K562 (cell line): Measurements from ENCODE around the gene CITED1. TPM values are rescaled to one million over a fixed set of nuclear protein-coding genes. Genes with fewer than 3 reads are reported as not detected.

ENCODE experiments used
- CBX1 ChIP-seq: sonication (generic); IDR thresholded peaks from 2 replicates; pipeline ENCODE4 v1.6.1; 2016; ENCODE audit warnings: antibody characterized with exemption, low read depth, mild to moderate bottlenecking
- ETS2 ChIP-seq: IDR thresholded peaks from 2 replicates; pipeline ENCODE4 v1.6.1; 2016; ENCODE audit warnings: borderline replicate concordance, missing genetic modification characterization, mild to moderate bottlenecking, moderate library complexity, missing compliant biosample characterization; ENCODE audit not compliant: poor library complexity, severe bottlenecking
- HBP1 ChIP-seq: fragments of 450-650 bp; formaldehyde crosslinking; IDR thresholded peaks from 2 replicates; pipeline ENCODE4 v1.4.0; 2022; ENCODE audit warnings: missing genetic modification characterization
- HMG20B ChIP-seq: fragments of 250-450 bp; sonication (Bioruptor Pico); IDR thresholded peaks from 2 replicates; pipeline ENCODE4 v1.5.0; 2021; ENCODE audit warnings: mild to moderate bottlenecking
- LARP7 ChIP-seq: fragments of 450-650 bp; IDR thresholded peaks from 2 replicates; pipeline ENCODE4 v1.6.1; 2016
- MYBL2 ChIP-seq, 2 experiments: fragments of 450-650 bp in 1 of 2; sonication (generic) in 1 of 2; formaldehyde crosslinking in 1 of 2; IDR thresholded peaks; 2 replicates each; pipeline versions ENCODE4 v1.6.1 to v1.8.1; 2017 to 2022; ENCODE audit warnings: borderline replicate concordance in 1 of 2, inconsistent platforms in 1 of 2, low read depth in 1 of 2, mild to moderate bottlenecking in 1 of 2, missing genetic modification reagents in 1 of 2, moderate library complexity in 1 of 2
- POLR2AphosphoS5 ChIP-seq: IDR thresholded peaks from 2 replicates; pipeline ENCODE4 v1.6.1; 2011; ENCODE audit warnings: mild to moderate bottlenecking, low read depth, low read length, moderate library complexity; ENCODE audit not compliant: control insufficient read depth, insufficient read depth
- PPARD ChIP-seq: fragments of 250-450 bp; sonication (Bioruptor Pico); IDR thresholded peaks from 2 replicates; pipeline ENCODE4 v1.8.0; 2022; ENCODE audit warnings: inconsistent platforms, mild to moderate bottlenecking, moderate library complexity
- SNAPC5 ChIP-seq: fragments of 250-450 bp; sonication (Bioruptor Pico); IDR thresholded peaks from 2 replicates; pipeline ENCODE4 v1.8.0; 2021; ENCODE audit warnings: moderate library complexity, mild to moderate bottlenecking, inconsistent platforms
- TFAM ChIP-seq: fragments of 250-450 bp; sonication (Bioruptor Pico); conservative IDR thresholded peaks from 2 replicates; pipeline ENCODE4 v1.5.0; 2021; ENCODE audit warnings: mild to moderate bottlenecking, moderate library complexity
- TGIF2 ChIP-seq: sonication (generic); formaldehyde crosslinking; IDR thresholded peaks from 2 replicates; pipeline ENCODE4 v1.8.1; 2022; ENCODE audit warnings: mild to moderate bottlenecking, missing genetic modification reagents, moderate library complexity
- ZBTB49 ChIP-seq: sonication (generic); formaldehyde crosslinking; IDR thresholded peaks from 2 replicates; pipeline ENCODE4 v1.8.0; 2022; ENCODE audit warnings: missing genetic modification reagents, mild to moderate bottlenecking, borderline replicate concordance
- ZC3H4 ChIP-seq: sonication (generic); formaldehyde crosslinking; IDR thresholded peaks from 2 replicates; pipeline ENCODE4 v1.9.0; 2021; ENCODE audit warnings: missing genetic modification reagents, borderline replicate concordance
- ZHX1 ChIP-seq: fragments of 150-350 bp; conservative IDR thresholded peaks from 2 replicates; pipeline ENCODE4 v1.6.1; 2014; ENCODE audit warnings: low read length
- ZNF121 ChIP-seq: sonication (generic); formaldehyde crosslinking; conservative IDR thresholded peaks from 2 replicates; pipeline ENCODE4 v1.8.0; 2022; ENCODE audit warnings: missing genetic modification reagents
- ZNF212 ChIP-seq: fragments of 450-650 bp; formaldehyde crosslinking; IDR thresholded peaks from 2 replicates; pipeline ENCODE4 v1.4.0; 2020; ENCODE audit warnings: mild to moderate bottlenecking
- ZNF699 ChIP-seq: fragments of 250-450 bp; sonication (Bioruptor Pico); IDR thresholded peaks from 2 replicates; pipeline ENCODE4 v1.8.0; 2021; ENCODE audit warnings: mild to moderate bottlenecking, moderate library complexity; ENCODE audit not compliant: insufficient replicate concordance
- polyA plus RNA-seq, 8 experiments: library from polyadenylated mRNA; depleted of rRNA in 4 of 8; stranded (reverse) in 5 of 8; unstranded in 3 of 8; fragments of >200 nt; fragmentation: Nextera tagmentation in 2 of 8; fragmentation: Illumina TruSeq in 1 of 8; extraction: Ambion mirVana in 2 of 8; extraction: Trizol in 1 of 8; gene quantifications; 2 replicates each; pipeline versions ENCODE4 v1.2.1 to v1.2.3, GENCODE V29; 2011 to 2014; ENCODE audit warnings: inconsistent platforms in 1 of 8, missing spikeins in 1 of 8
- total RNA-seq, 7 experiments: library from RNA; depleted of rRNA in 6 of 7; stranded (reverse); fragments of >200 nt in 6 of 7; fragmentation: Illumina TruSeq in 2 of 7; extraction: Trizol in 2 of 7; gene quantifications; 2 replicates each; pipeline versions ENCODE4 v1.2.1 to v1.2.3, GENCODE V29; 2011 to 2021; ENCODE audit warnings: low replicate concordance in 1 of 7

CITED1 gene
- total and polyA plus RNA-seq, 9 of the 15 experiments (the other 6 are each of a cell fraction or from before 2014, with no cell fraction given) = 0.56 to 5.8 (median 4.2) TPM

- TF ChIP-seq ZHX1 = no peak
- TF ChIP-seq ZBTB49 = no peak
- TF ChIP-seq PPARD (CRISPR knock-in tag) = no peak
- no peak for TF ChIP-seq ETS2 (tag)
- no peak for TF ChIP-seq ZNF699
- TF ChIP-seq ZC3H4 (CRISPR knock-in tag) = no peak
- TF ChIP-seq SNAPC5 (CRISPR knock-in tag) = no peak
- TF ChIP-seq ZNF212 (CRISPR knock-in tag) = no peak
- no peak for TF ChIP-seq TFAM (CRISPR knock-in tag)
- no peak for TF ChIP-seq HMG20B (CRISPR knock-in tag)
- TF ChIP-seq LARP7 = no peak
- TF ChIP-seq TGIF2 (CRISPR knock-in tag) = no peak
- no peak for TF ChIP-seq HBP1 (CRISPR knock-in tag)
- TF ChIP-seq ZNF121 (CRISPR knock-in tag) = no peak
- no peak for TF ChIP-seq CBX1
- TF ChIP-seq MYBL2 (IDR thresholded peaks at IDR 0.05; ENCODE audit: low read depth) = no peak
- no peak for TF ChIP-seq MYBL2 (CRISPR knock-in tag; IDR thresholded peaks at IDR 0.05; ENCODE audit: borderline replicate concordance)
- TF ChIP-seq POLR2AphosphoS5 = no peak
These were observed 3.0 kb upstream of the CITED1 start (continued) for GRCh38 chrX:72308566-72309296.
